ENCODE measurements around the gene GNGT1.

The GNGT1 gene
- long read RNA-seq, partial matches to known transcripts = 0 of 2 reads
- long read RNA-seq, other reads (novel, unspliced or antisense) = 2 of 2 reads

GRCh38 chr7:93906267-93906666 is at the start of gene GNGT1:
Gene GNGT1 (plus strand): TSS chr7:93906567. CDS start chr7:93906747, 180 bp downstream.
- Histone ChIP-seq H3K27ac (replicated peaks) (no peak within 1 kb of the TSS), H3K27me3 (ENCODE audit: insufficient read depth, poor library complexity, severe bottlenecking) (no peaks in the 10 kb centered on the region), H3K4me3 (replicated peaks; ENCODE audit: insufficient read depth, low read length) (no peak within 1 kb of the TSS)
- no peak for DNase-seq (ENCODE audit: low read depth in 1 of 2, low spot score in 1 of 2)
- TF ChIP-seq CTCF (IDR thresholded peaks at IDR 0.05; ENCODE audit: insufficient read depth, low read length) (no peak), POLR2AphosphoS5 (IDR thresholded peaks at IDR 0.05; ENCODE audit: low read depth) (no peak), REST (IDR thresholded peaks at IDR 0.05; ENCODE audit: insufficient replicate concordance, low read depth) (no peak), SPI1 (IDR thresholded peaks at IDR 0.05; ENCODE audit: borderline replicate concordance, low read depth) (no peak), GABPA (IDR thresholded peaks at IDR 0.05; ENCODE audit: low read depth) (no peak)

- TF ChIP-seq REST (IDR thresholded peaks at IDR 0.05; ENCODE audit: insufficient replicate concordance, low read depth) = no peak
- no peak for TF ChIP-seq SPI1 (IDR thresholded peaks at IDR 0.05; ENCODE audit: borderline replicate concordance, low read depth)
- no peak for TF ChIP-seq CTCF (IDR thresholded peaks at IDR 0.05; ENCODE audit: insufficient read depth, low read length)
- TF ChIP-seq POLR2AphosphoS5 (IDR thresholded peaks at IDR 0.05; ENCODE audit: low read depth) = no peak
- TF ChIP-seq GABPA (IDR thresholded peaks at IDR 0.05; ENCODE audit: low read depth) = no peak
- DNase-seq (ENCODE audit: low read depth in 1 of 2, low spot score in 1 of 2) = no peak
- Histone ChIP-seq H3K27me3 (ENCODE audit: insufficient read depth, poor library complexity, severe bottlenecking) (no peaks in the 10 kb centered on the region), H3K27ac (replicated peaks) (no peak overlapping the region), H3K4me3 (replicated peaks; ENCODE audit: insufficient read depth, low read length) (no peak overlapping the region)
Measured at GRCh38 chr7:93858857-93859256, 47.5 kb upstream of the GNGT1 start.

- H3K27ac ChIP-seq (replicated peaks) = no peak overlapping the region
- TF ChIP-seq REST (IDR thresholded peaks at IDR 0.05; ENCODE audit: insufficient replicate concordance, low read depth) = no peak
- no peak for TF ChIP-seq POLR2AphosphoS5 (IDR thresholded peaks at IDR 0.05; ENCODE audit: low read depth)
- TF ChIP-seq SPI1 (IDR thresholded peaks at IDR 0.05; ENCODE audit: borderline replicate concordance, low read depth) = no peak
- TF ChIP-seq GABPA (IDR thresholded peaks at IDR 0.05; ENCODE audit: low read depth) = no peak
- no peak for TF ChIP-seq CTCF (IDR thresholded peaks at IDR 0.05; ENCODE audit: insufficient read depth, low read length)
- DNase-seq (ENCODE audit: low read depth in 1 of 2, low spot score in 1 of 2) = no peak
- H3K4me3 ChIP-seq (replicated peaks; ENCODE audit: insufficient read depth, low read length) = no peak overlapping the region
- H3K27me3 ChIP-seq (ENCODE audit: insufficient read depth, poor library complexity, severe bottlenecking) = no peaks in the 10 kb centered on the region
Measured at GRCh38 chr7:93860261-93860660, 46.1 kb upstream of the GNGT1 start.
